NCI-H446 (cell line): ENCODE measurements around the gene FOXK1.

Experiments used
- DNase-seq, 2 experiments: peaks; one replicate each; lab custom pipeline; 2025; lab: John Stamatoyannopoulos, UW

The FOXK1 gene

DNA sequence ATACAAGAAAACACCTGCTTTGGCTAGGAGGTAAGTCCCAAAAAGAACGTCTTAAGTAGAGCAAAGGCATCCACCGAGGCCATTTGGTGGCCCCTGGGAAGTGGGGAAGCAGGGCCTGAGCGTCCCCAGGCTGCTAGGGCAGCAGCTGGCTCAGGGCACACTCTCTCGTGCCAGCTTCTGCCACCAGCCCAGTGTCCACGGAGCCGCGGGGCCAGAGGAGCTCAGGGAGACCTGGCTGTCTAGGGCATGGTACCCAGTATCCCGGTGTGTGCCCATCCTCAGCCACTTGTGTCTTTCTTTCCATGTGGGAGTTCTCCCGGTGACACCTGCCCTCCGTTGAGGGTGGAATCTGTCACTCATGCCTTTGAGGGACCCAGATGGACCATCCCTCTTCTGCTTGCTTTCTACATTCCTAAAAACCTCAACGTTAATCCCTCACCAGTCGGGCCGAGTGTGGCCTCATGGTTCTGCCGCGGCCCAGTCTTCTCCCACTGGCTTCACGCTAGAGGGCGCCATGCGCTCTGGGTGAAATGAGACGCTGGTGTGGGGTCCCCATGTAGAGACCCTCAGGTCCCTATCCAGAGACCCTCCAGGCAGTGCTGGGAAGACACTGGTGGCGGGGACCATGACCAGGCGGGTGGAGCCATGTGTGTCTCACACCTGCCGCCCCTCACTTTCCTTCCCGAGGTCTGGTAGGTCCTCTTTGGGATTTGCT is 83.8 kb downstream of the FOXK1 start:
- no peak for DNase-seq

DNA sequence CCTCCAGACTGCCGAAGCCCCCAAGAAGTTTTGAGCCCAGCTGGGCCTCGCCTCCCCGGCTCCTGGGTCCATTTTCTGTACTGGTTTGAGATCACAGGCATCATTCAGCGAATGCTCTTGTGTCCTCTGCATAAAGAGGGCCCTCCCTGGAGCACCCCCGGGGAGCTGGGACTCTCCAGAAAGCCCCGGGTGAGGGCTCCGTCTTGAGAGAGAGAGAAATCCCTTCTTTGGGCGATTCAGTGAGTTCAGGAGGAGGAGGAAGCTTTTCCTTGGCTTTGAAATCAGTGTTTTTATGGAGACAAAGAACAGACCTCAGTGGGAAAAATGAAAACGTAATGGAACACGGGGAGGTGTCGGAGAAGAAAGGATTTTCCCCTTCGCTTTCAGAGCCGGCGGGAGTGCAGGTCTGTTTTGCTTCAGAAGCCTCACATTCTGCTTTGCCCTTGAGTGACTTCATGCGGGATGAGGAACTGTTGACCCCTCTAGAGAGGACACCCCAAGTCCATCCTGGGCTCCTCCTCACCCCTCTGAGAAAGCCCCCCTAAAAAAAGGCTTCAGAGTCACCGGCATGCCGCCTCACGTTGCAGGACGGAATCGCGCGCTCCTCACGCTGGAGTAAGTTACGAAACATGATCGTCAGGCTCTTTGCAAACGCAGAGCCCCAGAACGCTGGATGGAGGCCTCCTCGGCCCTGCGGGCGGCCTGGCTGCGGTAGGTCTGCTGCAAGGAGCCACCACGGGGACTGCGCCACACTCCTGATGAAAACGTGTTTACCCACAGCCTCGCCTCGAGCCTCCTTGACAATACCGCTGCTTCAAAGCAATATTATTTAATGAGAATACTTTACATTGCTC is 84.8 kb downstream of the FOXK1 start:
- no peak for DNase-seq

DNA sequence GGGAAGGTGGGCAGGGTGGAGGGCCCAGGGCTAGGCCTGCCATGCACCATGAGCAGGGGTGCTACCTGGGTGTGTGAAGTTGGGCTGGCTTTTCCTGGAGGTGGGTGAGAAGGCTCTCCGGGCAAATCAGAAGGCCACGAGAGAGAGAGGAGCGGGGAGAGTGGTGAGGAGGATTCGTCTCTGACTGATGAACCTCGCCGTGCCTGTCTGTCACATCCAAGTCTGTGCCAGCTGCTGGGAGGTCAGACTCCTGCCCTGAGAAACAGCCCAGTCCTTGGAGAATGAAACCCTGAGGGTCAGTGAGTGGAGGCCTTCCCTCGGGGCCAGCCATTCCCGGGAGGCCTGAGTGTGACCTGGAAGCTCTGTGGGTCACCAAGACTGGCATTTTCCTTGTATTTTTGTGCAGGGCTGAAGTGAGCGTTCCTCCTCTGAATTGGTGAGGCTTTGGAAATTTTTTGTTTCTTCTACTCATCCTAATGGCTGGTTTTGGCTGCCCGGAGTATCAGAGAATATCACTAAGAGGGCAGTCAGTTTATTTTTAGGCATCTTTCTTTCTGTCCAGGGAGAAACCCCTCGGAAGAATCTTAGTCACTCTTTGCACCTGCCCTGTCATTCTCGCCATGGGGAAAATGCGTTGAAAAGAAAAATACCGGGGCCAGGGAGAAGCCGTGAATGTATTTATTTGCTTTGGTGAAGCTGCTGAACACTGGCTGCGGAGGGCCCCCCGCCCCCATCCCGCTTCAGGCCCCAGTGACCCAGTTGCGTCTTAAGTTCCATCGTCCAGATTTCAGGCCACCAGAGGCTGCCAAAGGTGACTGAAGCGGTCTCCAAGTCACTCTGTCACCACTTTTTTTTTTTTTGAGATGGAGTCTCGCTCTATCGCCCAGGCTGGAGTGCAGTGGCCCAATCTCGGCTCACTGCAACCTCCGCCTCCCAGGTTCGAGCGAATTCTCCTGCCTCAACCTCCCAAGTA is 86.8 kb downstream of the FOXK1 start:
- DNase-seq = no peak

DNA sequence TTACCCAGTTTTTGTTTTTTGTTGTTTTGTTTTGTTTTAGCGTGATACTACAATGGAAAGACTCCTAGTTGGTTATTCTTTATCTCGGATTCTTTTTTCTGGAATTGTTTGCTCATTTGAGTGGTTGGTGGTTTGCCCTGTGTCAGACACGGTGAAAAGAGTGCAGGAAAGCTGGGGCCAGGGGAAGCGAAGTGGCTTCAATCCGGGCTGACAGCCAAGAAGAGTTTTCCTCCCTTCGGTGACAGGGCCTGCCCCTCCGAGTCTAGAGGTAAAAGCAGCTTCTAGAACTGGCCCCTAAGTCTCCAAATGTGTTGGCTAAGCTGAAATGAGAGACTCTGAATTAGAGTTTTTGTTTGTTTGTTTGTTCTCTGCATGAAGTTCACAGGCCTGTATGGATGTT is 87.7 kb downstream of the FOXK1 start:
- no peak for DNase-seq

DNA sequence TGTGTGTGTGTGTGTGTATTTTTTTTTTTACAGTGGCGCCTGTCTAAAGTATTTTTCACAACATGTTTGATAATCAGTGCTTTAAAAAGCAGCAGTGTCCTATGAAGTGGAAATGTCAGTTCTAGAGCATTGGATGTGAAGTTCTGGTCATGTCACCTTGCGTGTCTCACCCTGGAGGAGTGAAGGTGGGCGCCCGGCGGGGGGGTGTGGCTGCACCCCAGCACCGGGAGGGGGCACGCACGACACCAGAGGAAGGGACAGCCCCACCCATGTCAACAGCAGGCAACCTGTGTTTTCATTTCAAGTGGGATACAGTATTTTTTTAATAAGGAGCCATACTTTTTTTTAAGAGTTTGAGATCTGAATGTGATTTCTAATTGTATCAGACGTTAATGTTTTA is 88.8 kb downstream of the FOXK1 start:
- DNase-seq = no peak

DNA sequence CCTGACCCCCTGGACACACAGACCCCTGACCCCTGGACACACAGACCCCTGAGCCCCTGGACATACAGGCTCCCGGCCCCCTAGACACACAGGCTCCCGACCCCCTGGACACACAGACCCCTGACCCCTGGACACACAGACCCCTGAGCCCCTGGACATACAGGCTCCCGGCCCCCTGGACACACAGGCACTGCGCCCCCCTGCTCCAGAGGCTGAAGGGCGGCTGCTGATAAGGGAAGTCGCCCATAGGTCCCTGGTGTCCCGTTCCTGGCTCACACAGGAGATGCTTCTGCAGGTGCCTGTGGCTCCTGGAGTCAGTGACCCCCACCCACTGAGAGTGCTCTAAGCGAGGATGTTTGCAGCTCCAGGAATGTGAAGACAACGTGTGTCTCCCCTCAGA is 89.6 kb downstream of the FOXK1 start:
- DNase-seq = no peak

DNA sequence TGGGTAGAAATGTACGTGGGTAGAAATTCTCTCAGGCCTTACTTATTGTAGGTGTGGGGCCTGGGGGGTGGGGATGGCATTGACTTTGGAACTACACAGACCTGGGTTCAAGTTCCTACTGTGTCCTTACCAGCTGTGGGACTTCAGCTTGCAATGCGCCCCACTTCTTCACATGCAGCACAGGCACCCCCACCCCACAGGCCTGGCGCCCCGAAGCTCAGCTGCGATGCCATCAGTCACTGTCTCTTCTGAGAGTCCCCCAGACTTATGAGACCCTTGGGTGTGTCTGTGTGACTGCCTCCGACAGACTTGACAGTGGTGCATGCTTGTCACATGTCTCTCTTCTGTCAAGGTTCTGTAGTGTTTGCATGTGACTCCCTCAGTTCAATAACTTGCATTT is 90.2 kb downstream of the FOXK1 start:
- no peak for DNase-seq

DNA sequence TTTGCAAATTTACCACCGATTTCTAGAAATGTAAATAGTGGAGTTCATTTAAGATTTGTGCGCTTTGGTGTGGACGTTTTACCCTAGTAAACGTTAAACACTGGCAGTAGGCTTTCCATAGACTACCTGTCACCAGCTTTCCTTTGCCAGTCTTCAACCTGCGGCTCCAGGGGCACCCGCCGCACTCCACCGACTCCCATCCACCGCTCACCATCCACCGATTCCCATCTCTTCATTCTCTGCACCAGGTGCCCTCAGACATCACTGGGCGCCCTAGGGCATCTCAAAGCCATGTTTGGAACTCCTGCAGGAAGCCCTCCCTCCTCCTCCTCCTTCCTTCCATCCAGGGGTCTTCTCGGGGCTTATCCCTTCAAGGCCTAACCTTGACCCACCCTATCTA is 91.9 kb downstream of the FOXK1 start:
- DNase-seq = no peak

DNA sequence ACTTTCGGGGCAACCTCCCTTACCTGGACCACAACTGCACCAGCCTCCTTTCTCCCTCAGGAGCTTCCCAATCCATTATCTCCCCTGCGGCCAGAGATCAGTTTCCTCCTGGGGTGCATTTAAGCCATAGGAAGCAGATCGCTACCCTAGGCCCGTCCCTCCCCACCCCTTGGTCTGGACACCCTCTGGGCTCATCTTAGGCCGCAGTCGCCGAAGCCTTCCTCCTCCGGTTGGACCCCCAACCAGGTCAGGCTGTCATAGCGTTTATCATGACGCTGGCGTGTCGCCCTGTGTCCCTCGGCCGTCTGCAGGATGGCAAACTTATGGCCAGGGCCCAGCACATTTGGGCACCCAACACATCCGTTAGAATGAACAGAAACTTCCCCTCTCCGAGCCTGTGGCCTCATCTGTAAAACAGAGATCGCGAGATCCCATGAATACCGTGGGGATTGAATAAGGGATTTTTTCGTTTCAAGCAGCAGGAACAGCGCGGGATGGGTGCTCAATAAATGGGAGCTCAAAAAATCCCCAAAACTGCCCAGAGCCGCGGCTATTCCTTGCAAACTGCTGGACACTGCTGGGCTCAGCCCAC is 92.7 kb downstream of the FOXK1 start:
- peak in 1 of 2 experiments; percentile 44 for DNase-seq

DNA sequence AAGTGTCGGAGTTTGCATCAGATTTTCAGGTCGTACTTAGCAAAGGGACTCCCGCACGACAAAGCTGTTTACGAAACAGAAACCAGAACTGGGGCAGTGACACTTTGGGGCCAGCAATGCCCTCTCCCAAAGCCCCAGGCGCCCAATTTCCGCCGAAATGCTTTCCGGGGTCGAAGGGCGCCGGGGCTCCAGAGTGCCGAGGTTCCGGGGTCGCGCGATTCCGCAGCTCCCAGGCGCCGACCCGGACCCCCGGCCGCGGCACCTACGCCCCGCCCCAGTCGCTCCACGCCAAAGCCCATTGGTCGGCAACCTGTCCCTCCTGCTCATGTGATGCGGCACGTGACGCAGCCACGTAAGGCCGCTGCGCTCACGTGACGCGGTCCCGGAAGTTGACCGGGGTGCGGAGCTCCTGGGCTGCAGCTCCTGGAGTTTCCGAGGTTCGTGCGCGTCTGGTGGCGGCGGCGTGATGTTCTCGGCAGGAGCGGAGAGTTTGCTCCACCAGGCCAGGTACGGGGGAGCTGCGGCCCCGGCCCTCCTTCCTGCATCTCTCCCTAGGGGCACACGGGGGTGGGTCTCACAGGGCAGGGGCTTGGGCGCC is 93.3 kb downstream of the FOXK1 start, which contains the start of gene AP5Z1:
TSS of gene AP5Z1 (plus strand) at position 374 of the 598 bp plus-strand sequence. CDS start at position 467, 93 bp downstream.
- peak; percentile 83 to 97 for DNase-seq

DNA sequence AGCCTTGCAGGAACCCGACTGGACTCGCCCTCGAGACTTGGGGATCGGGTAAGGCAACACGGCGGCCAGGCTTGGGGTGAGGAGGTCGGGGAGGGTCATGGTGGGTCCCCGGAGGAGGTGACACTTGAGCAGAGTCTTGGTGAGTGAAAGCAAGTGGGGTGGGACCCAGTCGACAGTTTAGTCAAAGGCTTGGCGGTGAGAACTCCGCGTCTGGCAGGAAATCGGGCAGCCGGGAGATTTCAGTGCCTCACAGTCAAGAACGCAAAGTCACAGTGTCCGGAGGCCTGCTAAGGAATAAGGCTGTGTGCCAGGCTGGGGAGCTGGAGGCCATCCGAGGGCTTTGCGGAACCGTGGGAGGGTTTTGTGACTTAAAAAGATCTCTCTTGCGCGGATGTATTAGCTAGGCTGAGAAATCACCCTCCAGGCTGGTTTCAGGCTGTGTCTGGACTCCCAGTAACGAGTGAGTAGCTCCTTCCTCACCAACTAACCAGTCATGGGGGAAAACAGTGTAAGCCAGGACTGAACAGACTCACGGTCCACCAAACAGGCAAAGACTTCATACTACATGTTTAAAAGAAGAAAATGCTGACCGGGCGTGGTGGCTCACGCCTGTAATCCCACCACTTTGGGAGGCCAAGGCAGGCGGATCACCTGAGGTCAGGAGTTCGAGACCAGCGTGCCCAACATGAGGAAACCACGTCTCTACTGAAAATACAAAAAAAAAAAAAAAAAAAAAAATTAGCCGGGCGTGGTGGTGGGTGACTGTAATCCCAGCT is 93.9 kb downstream of the FOXK1 start:
- DNase-seq = no peak

DNA sequence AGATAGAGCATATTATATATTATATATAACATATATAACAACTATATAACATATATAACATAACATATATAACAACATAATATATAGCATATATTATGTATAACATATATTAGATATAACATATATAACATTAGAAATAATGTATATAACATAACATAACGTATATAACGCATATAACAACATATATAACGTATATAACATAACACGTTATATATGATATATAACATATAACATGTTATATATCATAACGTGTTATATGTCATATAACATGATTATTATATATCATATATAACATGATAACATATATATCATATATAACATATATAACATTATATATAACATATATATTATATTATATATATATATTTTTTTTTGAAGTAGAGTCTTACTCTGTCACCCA is 97.0 kb downstream of the FOXK1 start:
- no peak for DNase-seq

DNA sequence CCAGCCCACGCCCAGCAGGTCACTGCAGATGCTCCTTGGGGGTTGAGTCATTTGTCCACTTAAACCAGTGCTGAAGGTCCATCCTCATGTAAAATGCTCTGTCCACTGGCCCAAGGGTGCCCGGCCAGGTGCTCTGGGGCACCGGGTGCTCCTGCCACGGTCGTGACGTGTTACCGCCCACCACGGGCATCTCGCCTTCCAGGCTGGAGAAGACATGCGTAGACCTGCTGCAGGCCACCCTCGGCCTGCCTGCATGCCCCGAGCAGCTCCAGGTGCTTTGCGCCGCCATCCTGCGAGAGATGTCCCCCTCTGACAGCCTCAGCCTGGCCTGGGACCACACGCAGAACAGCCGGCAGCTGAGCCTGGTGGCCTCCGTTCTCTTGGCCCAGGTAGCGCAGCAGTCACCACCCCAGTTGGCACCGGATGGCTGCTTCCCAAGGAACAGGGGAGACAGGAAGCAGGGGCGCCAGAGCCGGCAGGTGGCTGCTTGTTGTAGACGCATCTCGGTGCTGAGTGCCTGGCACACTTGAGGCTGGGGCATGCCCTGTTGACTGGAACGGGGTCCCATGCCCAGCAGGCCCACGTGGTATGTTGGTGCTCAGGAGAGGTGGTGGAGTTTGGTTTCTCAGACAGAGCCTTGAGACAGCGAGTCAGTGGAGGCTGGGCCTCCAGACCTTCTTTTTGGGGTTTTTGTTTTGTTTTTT is 99.4 kb downstream of the FOXK1 start:
- no peak for DNase-seq

DNA sequence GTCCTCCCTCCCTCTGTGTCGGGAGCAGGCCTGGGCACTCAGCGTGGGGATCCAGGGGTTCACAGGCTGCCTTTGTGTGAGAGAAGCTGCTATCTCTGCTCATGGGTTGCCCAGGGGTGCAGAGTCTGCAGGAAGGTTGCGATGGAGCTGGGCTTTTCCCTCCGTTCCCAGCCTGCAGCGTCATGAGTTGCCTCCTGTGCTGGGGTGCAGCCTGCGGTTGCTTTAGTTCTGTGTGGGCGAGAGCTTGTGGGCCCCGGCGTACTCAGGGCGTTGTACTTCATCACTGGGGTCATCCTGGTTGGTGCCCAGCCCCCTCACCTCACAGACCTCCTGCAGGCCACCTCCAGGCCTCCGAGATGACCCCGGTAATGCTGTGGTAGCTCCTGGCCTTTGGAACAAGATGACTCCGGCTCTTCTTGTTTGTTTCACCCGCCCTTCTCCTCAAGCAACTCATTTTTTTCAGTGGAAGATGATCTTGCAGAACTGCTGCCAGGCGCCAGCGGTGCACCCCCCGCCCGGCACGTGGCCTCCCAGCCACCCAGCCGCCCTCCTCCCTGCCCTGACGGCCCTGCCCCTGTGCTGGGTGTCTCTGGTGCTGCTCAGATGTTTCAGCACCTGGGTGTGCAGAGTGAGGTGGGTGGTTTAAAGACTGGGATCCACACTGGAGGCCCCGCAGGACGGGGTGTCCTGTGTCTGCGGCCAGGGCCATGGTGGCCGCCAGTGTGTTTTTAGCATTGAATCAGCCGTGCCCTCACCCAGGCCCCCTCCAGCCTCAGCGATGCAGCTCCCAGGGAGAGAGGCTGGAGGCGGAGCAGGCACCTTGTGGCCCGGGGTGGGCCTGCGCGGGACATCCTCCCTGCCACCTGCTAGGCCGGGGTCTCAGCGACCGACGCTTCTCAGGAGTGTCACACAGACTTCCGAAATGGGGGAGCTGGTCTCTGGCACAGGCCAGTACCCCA is 100.5 kb downstream of the FOXK1 start:
- no peak for DNase-seq

DNA sequence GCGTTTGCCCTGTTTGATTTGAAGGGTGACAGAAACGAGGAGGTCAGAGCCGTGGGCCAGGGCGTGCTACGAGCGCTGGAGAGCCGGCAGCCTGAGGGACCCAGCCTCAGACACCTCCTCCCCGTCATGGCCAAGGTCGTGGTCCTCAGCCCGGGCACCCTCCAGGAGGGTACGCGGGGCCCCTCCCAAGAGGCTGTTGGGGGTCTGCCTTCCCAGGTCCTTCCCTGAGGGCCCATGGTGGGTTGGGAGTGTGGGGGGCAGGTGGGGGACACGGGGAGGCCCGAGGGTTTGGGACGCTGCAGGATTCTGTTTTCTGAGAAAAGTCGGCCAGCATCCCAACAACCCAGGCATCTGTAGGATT is 101.2 kb downstream of the FOXK1 start:
- no peak for DNase-seq

DNA sequence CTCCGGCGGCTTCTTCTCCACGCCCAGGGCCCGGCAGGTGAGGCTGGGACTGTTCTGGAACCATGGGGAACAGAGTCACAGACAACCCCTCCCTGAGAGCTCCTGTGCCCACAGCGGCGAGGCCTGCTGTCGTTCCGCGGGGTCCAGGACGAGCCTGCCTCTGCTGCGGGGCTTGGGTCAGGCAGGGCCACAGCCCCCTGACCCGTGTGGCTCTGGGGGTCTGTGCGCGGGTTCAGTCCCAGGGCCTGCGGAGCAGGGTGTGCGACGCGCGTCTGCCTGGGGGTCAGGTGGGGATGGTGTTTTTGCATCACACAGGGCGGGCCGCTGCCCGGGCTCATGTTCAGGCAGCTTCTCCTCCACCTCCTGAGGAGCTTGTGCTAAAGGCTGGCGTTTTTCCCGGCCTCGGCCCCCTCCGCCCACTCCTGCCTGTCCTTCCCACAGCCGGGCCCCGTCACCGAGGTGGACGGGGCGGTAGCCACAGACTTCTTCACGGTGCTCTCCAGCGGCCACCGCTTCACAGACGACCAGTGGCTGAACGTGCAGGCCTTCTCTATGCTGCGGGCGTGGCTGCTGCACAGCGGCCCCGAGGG is 101.8 kb downstream of the FOXK1 start:
- no peak for DNase-seq

DNA sequence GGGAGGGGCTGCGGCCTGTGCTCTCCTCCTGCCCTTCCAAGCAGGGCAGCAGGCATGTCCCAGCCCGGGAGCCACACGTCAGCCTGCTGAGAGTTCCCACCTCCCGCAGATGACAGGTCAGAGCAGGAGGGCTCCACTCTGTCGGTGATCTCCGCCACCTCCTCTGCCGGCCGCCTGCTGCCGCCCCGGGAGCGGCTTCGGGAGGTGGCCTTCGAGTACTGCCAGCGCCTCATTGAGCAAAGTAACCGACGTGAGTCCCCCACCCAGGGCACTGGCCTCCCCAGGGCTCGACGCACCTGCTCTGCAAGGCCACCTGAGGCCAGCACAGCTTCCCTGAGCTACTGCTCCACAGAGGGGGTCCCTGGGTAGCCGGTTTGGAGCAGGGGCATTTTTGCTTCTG is 102.7 kb downstream of the FOXK1 start:
- no peak for DNase-seq

DNA sequence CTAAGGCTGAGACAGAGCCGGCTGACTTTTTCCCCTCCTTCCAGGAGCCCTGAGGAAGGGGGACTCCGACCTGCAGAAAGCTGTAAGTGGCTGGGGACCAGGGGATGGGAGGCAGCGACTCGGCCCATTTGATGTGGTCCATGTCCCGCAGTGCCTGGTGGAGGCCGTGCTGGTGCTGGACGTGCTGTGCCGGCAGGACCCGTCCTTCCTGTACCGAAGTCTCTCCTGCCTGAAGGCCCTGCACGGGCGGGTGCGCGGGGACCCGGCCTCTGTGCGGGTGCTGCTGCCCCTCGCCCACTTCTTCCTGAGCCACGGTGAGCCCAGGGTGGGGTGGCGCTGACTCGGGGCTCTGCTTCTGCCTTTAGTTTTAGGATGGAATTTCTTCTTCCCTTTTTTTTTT is 103.3 kb downstream of the FOXK1 start:
- no peak for DNase-seq
